Astrocyte of the hippocampus (primary cell): ENCODE data around the gene H2BW2.
"Not testable (repeated sequence)": the region's sequence is repeated elsewhere in the genome, so short reads cannot be mapped to it uniquely, and the experiment has no call there.

Source experiments
- DNase-seq: peaks from one replicate; pipeline ENCODE4 v3.0.0; 2011; ENCODE audit warnings: low read depth, low spot score

The H2BW2 gene

GRCh38 chrX:104039689-104040505 is at the start of gene H2BW2:
Gene H2BW2 (plus strand): TSS chrX:104039956. CDS start chrX:104039995, 39 bp downstream.
- no peak for DNase-seq

- no peak for DNase-seq
Measured at GRCh38 chrX:103999234-103999633, 40.5 kb upstream of the H2BW2 start.

- DNase-seq = no peak
Measured at GRCh38 chrX:104008831-104009230, 30.9 kb upstream of the H2BW2 start.

DNA sequence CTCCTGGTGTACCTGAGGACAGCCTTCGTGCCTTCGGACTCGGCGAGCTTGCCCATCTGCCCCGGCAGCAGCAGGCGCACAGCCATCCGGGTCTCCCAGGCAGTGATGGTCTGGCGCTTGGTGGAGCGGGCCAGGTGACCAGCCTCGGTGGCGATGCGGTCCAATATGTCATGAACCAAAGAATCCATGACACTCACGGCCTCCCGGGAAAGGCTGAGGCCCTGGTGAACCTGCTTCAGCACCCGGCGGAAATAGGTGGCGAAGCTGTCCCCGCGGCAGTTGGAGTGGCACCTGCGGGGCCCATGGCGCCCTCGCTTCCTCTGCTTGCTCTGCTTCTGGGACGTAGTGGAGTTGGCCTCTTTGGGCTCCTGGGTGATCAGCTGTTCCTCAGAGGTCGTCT is 26.6 kb upstream of the H2BW2 start:
- no peak for DNase-seq

- DNase-seq = no peak
Measured at GRCh38 chrX:104013606-104014005, 26.1 kb upstream of the H2BW2 start, which contains the start of gene H2BW1. Gene H2BW1 (minus strand): TSS chrX:104013708. CDS start chrX:104013576, 132 bp downstream.

DNA sequence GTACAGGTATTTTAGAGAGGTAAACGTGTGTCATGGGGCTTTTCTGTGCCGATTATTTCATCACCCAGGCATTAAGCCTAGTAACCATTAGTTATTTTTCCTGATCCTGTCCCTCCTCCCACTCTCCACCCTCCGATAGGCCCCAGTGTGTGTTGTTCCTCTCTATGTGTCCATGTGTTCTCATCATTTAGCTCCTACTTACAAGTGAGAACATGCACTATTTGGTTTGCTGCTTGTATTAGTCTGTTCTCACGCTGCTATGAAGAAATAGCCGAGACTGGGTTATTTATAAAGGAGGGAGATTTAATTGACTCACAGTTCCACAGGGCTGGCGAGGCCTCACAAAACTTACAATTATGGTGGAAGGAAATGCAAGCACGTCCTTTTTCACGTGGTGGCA is 24.2 kb upstream of the H2BW2 start:
- not testable (repeated sequence) for DNase-seq

DNA sequence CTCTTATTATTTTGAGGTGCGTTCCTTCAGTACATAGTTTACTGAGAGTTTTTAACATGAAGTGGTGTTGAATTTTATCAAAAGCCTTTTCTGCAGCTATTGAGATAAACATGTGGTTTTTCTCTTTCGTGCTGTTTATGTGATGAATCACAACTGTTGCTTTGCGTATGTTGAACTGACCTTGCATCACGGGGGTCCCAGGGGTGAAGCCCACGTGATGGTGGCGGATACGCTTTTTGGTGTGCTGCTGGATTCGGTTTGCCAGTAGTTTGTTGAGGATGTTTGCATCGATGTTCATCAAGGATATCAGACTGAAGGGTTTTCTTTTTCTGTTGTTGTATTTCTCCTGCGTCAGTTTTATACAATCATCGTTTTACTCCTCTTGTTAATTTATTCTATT is 21.6 kb upstream of the H2BW2 start:
- DNase-seq = no peak

GRCh38 chrX:104041003-104041402 is 1.2 kb downstream of the H2BW2 start:
- no peak for DNase-seq

DNA sequence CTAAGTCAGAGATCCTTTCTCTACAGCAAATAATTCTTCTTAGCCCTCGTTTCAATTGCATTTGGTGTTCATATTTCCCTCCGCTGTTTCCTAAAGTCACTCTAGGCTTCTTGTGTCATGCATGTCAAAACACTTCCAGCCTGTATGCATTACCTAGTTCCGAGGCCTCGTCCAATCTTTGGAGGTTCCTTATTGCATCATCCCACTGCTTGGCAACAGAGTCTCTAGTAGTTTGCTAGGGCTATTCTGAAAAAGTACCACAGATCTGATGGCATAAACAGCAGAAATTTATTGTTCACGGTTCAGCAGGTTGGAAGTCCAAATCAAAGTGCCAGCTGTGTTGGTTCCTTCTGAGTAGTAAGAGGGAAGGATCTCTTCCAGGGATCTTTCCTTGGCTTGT is 5.9 kb downstream of the H2BW2 start:
- no peak for DNase-seq

DNA sequence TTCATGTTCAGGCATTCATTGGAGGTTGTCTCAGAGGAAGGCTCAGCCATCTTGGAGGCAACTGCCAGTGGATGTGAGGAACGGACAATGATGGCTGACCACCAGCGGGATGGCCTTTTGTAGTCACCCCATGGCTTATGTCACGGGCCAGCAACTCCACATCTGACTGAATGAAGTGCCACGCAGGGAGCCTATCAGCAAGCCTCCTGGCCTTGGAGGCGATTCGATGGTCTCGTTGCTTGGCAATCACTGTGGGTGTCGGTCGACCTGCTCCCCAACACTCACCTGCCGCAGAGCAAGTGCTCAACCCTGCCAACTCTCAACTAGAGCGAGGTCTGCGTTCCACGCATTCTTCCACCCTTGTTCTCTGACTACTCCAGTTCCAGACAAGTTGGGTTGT is 7.4 kb downstream of the H2BW2 start:
- no peak for DNase-seq

GRCh38 chrX:104054956-104055355 is 15.2 kb downstream of the H2BW2 start:
- DNase-seq = not testable (repeated sequence)

DNA sequence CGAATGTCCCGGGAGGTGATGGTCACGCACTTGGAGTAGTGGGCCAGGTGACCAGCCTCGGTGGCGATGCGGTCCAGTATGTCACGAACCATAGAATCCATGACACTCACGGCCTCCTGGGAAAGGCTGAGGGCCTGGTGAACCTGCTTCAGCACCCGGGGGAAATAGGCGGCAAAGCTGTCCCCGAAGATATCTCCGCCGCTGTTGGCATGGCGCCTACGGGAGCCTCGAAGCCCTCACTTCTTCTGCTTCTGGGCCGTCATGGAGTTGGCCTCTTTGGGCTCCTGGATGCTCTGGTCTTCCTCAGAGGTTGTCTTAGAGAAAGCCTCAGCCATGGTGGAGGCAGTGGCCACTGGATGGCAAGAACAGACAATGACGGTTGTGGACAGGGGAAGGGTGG is 22.9 kb downstream of the H2BW2 start:
- not testable (repeated sequence) for DNase-seq

DNA sequence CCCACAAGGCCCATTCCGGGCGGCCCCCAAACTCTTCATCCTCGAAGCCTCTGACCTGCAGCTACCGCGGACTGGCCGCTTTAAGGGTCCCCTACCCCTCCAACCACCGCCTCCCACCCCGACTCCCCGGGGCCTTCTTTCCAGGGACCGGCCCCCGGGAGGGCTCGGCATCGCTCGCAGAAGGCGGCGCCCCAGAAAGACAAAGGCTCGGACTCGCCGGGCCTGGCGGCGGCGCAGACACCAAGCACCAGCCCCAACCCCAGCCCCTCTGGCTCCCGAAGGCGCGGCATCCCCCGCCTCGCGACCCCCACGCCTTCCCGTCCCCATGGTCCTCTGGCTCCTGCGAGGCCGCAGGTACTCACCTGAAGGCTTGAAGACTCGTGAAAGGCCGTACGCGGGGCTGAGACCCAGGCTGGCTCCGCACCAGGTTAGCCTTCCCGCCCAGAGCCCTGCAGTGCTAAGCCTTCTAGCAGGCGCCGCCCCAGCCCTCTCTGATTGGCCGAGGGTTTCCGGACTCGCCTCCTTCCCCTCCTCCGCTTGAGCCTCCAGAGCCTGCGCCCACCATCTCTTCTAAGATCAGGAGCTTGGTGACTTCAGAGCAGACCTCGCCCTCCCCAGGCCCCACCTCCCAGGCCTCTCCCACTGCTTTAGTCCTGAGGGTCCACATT is 36.2 kb downstream of the H2BW2 start, which contains the start of gene TMSB15C:
TSS of gene TMSB15C (minus strand) at position 459 of the 668 bp plus-strand sequence.
- not testable (repeated sequence) for DNase-seq

DNA sequence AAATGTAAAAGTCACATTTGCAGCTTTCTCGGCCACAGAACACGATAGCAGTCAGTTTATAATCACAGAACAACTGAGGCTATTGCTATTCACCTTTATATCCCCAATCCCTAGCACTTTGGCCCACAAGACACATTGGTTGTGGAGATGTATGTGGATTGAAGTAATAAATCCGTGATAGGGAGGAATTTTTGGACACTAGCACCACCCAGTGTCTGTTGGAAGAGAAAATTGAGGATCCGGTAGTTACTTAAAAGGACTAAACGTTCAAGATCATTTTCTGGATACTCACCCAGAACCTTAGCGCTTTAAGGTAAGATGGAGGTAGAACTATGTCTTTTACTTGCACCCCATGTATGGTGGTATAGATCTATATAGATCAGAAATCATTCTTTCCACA is 38.1 kb downstream of the H2BW2 start:
- not testable (repeated sequence) for DNase-seq

- DNase-seq = no peak
Measured at GRCh38 chrX:104084063-104084462, 44.3 kb downstream of the H2BW2 start.

- DNase-seq = no peak
Measured at GRCh38 chrX:104084534-104085277, 45.0 kb downstream of the H2BW2 start.

DNA sequence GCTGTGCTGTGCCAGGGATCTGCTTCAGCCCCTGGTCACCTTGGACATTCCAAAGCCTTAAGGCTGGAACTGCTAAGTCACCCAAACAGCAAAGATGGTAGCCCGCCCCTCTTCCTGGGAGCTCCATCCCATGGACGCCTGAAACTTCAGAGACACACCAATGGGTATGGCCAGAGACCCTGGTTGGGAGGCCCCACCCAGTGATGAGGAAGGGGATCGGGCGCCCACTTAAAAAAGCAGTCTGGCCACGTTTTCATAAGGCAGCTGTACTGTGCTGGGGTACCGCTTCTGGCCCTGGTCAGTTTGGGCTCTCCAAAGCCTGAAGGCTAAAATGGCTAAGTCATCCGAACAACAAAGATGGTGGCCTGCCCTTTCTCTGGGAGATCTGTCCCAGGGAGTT is 45.7 kb downstream of the H2BW2 start:
- DNase-seq = no peak

DNA sequence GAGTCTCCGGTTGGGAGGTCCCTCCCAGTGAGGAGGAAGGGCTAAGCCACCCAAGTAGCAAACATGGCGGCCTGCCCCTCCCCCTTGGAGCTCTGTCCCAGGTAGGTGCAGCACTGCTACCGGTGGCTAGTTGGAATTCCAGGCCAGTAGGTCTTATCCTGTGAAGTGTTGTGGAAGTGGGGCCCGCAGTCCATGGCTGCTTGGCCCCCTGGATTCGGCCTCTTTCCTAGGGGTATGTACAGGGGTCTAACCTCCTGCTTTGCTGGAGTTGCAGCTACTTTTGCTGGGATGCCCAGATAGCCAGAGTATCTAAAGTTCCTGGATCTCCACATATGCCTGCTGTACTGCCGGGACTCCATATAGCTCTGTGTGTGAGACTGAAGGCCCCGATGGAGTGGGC is 46.2 kb downstream of the H2BW2 start:
- no peak for DNase-seq
